Measurements from ENCODE around the gene FBH1. TPM values are rescaled to one million over a fixed set of nuclear protein-coding genes. Genes with fewer than 3 reads are reported as not detected.

FBH1 gene
- polyA plus RNA-seq, 1 donor from 2014 or later: 41.1 TPM

GRCh38 chr10:5892007-5892406 lies 2.0 kb downstream of the FBH1 start:
- no peak overlapping the region for H3K4me3 ChIP-seq (ENCODE audit: low read length)
- H3F3A ChIP-seq (ENCODE audit: insufficient read depth, low read length, poor library complexity, severe bottlenecking): no peaks in the 10 kb centered on the region
- H3K79me2 ChIP-seq (replicated peaks; ENCODE audit: insufficient read depth, low read length): peaks cover 44% of the 10 kb centered on the region
- no peaks in the 10 kb centered on the region for H3K9me2 ChIP-seq (ENCODE audit: insufficient read depth, low read length)
- no peaks in the 10 kb centered on the region for H3K9me3 ChIP-seq (ENCODE audit: low read length)
- no peak overlapping the region for H3K4me2 ChIP-seq (ENCODE audit: low read length)
- no peaks in the 10 kb centered on the region for H4K20me1 ChIP-seq (ENCODE audit: insufficient read depth)
- no peak overlapping the region for H3K27ac ChIP-seq (ENCODE audit: low read length)
- no peaks in the 10 kb centered on the region for H3K27me3 ChIP-seq (ENCODE audit: insufficient read depth, low read depth, low read length)
- H3K9ac ChIP-seq (ENCODE audit: low read length): no peak overlapping the region
- peaks cover 16% of the 10 kb centered on the region for H3K36me3 ChIP-seq (ENCODE audit: insufficient read depth, low read length)
- TF ChIP-seq EP300 (conservative IDR thresholded peaks at IDR 0.05; ENCODE audit: poor library complexity, severe bottlenecking) (no peak), REST (IDR thresholded peaks at IDR 0.05; ENCODE audit: borderline replicate concordance) (no peak)
- H2AFZ ChIP-seq (ENCODE audit: low read depth, low read length): no peak overlapping the region

- no peak overlapping the region for H3K9ac ChIP-seq (ENCODE audit: low read length)
- H3K27ac ChIP-seq (ENCODE audit: low read length): no peak overlapping the region
- no peak for TF ChIP-seq EP300 (conservative IDR thresholded peaks at IDR 0.05; ENCODE audit: poor library complexity, severe bottlenecking)
- TF ChIP-seq TAF1 (IDR thresholded peaks at IDR 0.05; ENCODE audit: low read depth): no peak
- no peak for TF ChIP-seq RAD21 (conservative IDR thresholded peaks at IDR 0.05)
- no peak for TF ChIP-seq REST (IDR thresholded peaks at IDR 0.05; ENCODE audit: borderline replicate concordance)
- TF ChIP-seq MXI1 (conservative IDR thresholded peaks at IDR 0.05; ENCODE audit: poor library complexity, severe bottlenecking): no peak
- no peak for TF ChIP-seq EZH2 (IDR thresholded peaks at IDR 0.05; ENCODE audit: borderline replicate concordance, insufficient read depth, low read length, poor library complexity, severe bottlenecking)
- no peak for TF ChIP-seq POLR2AphosphoS5 (IDR thresholded peaks at IDR 0.05)
- TF ChIP-seq CTCF (IDR thresholded peaks at IDR 0.05; ENCODE audit: poor library complexity, severe bottlenecking): no peak
- no peak for TF ChIP-seq SMC3 (conservative IDR thresholded peaks at IDR 0.05; ENCODE audit: poor library complexity)
- no peaks in the 10 kb centered on the region for H3K9me3 ChIP-seq (ENCODE audit: low read length)
- no peak overlapping the region for H3K4me3 ChIP-seq (ENCODE audit: low read length)
- H3K4me2 ChIP-seq (ENCODE audit: low read length): no peak overlapping the region
- peaks cover 16% of the 10 kb centered on the region for H3K36me3 ChIP-seq (ENCODE audit: insufficient read depth, low read length)
- no peaks in the 10 kb centered on the region for H4K20me1 ChIP-seq (ENCODE audit: insufficient read depth)
- no peaks in the 10 kb centered on the region for H3K27me3 ChIP-seq (ENCODE audit: insufficient read depth, low read depth, low read length)
- no peak overlapping the region for H2AFZ ChIP-seq (ENCODE audit: low read depth, low read length)
- no peaks in the 10 kb centered on the region for H3K9me2 ChIP-seq (ENCODE audit: insufficient read depth, low read length)
- peaks cover 49% of the 10 kb centered on the region for H3K79me2 ChIP-seq (replicated peaks; ENCODE audit: insufficient read depth, low read length)
- H3F3A ChIP-seq (ENCODE audit: insufficient read depth, low read length, poor library complexity, severe bottlenecking): no peaks in the 10 kb centered on the region
These were observed 3.3 kb downstream of the FBH1 start for GRCh38 chr10:5893321-5893720.

Measured in neural cell (in vitro differentiated cells).